ENCODE measurements around the gene SNW1.

SNW1 gene

GRCh38 chr14:77791225-77791600, 30.3 kb upstream of the SNW1 start:
- H3K9ac ChIP-seq (ENCODE audit: low read depth, low read length): no peak overlapping the region
- H3K4me1 ChIP-seq (ENCODE audit: insufficient read depth, low read length): no peaks in the 10 kb centered on the region
- H3K4me2 ChIP-seq (ENCODE audit: insufficient read depth, low read length): no peak overlapping the region
- H3K27me3 ChIP-seq (ENCODE audit: insufficient read depth, low read length, poor library complexity): peaks cover 3% of the 10 kb centered on the region
- no peaks in the 10 kb centered on the region for H3K9me3 ChIP-seq (ENCODE audit: insufficient read depth, low read length, severe bottlenecking)
- ATAC-seq (ENCODE audit: insufficient read depth, low read depth) (no peak), DNase-seq (no peak)
- H3K36me3 ChIP-seq (ENCODE audit: insufficient read depth, low read length): no peaks in the 10 kb centered on the region
- no peak overlapping the region for H3K4me3 ChIP-seq (ENCODE audit: low read depth in 1 of 2, low read length in 2 of 2)
- no peak overlapping the region for H3K27ac ChIP-seq (ENCODE audit: low read length)
- no peak overlapping the region for H2AFZ ChIP-seq (ENCODE audit: low read depth, low read length)
- H4K20me1 ChIP-seq (ENCODE audit: insufficient read depth, low read length): no peaks in the 10 kb centered on the region
- H3K79me2 ChIP-seq (ENCODE audit: insufficient read depth, low read length): no peaks in the 10 kb centered on the region
- TF ChIP-seq, protein P1, sequence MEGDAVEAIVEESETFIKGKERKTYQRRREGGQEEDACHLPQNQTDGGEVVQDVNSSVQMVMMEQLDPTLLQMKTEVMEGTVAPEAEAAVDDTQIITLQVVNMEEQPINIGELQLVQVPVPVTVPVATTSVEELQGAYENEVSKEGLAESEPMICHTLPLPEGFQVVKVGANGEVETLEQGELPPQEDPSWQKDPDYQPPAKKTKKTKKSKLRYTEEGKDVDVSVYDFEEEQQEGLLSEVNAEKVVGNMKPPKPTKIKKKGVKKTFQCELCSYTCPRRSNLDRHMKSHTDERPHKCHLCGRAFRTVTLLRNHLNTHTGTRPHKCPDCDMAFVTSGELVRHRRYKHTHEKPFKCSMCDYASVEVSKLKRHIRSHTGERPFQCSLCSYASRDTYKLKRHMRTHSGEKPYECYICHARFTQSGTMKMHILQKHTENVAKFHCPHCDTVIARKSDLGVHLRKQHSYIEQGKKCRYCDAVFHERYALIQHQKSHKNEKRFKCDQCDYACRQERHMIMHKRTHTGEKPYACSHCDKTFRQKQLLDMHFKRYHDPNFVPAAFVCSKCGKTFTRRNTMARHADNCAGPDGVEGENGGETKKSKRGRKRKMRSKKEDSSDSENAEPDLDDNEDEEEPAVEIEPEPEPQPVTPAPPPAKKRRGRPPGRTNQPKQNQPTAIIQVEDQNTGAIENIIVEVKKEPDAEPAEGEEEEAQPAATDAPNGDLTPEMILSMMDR (IDR thresholded peaks at IDR 0.05; ENCODE audit: borderline replicate concordance, extremely low read depth, low read length, poor library complexity, severe bottlenecking): no peak
- no peak for TF ChIP-seq EZH2 (IDR thresholded peaks at IDR 0.05; ENCODE audit: borderline replicate concordance, low read depth, low read length, severe bottlenecking)

GRCh38 chr14:77790566-77791224, 29.7 kb upstream of the SNW1 start:
- ATAC-seq (ENCODE audit: insufficient read depth, low read depth) (no peak), DNase-seq (no peak)
- H3K9ac ChIP-seq (ENCODE audit: low read depth, low read length): no peak overlapping the region
- TF ChIP-seq, protein P1 (IDR thresholded peaks at IDR 0.05; ENCODE audit: borderline replicate concordance, extremely low read depth, low read length, poor library complexity, severe bottlenecking): no peak
- TF ChIP-seq EZH2 (IDR thresholded peaks at IDR 0.05; ENCODE audit: borderline replicate concordance, low read depth, low read length, severe bottlenecking): no peak
- no peaks in the 10 kb centered on the region for H3K4me1 ChIP-seq (ENCODE audit: insufficient read depth, low read length)
- no peak overlapping the region for H3K27ac ChIP-seq (ENCODE audit: low read length)
- no peak overlapping the region for H3K4me2 ChIP-seq (ENCODE audit: insufficient read depth, low read length)
- H3K36me3 ChIP-seq (ENCODE audit: insufficient read depth, low read length): no peaks in the 10 kb centered on the region
- H4K20me1 ChIP-seq (ENCODE audit: insufficient read depth, low read length): no peaks in the 10 kb centered on the region
- H3K27me3 ChIP-seq (ENCODE audit: insufficient read depth, low read length, poor library complexity): peaks cover 3% of the 10 kb centered on the region
- H3K9me3 ChIP-seq (ENCODE audit: insufficient read depth, low read length, severe bottlenecking): no peaks in the 10 kb centered on the region
- no peaks in the 10 kb centered on the region for H3K79me2 ChIP-seq (ENCODE audit: insufficient read depth, low read length)
- H2AFZ ChIP-seq (ENCODE audit: low read depth, low read length): no peak overlapping the region
- no peak overlapping the region for H3K4me3 ChIP-seq (ENCODE audit: low read depth in 1 of 2, low read length in 2 of 2)

DNA sequence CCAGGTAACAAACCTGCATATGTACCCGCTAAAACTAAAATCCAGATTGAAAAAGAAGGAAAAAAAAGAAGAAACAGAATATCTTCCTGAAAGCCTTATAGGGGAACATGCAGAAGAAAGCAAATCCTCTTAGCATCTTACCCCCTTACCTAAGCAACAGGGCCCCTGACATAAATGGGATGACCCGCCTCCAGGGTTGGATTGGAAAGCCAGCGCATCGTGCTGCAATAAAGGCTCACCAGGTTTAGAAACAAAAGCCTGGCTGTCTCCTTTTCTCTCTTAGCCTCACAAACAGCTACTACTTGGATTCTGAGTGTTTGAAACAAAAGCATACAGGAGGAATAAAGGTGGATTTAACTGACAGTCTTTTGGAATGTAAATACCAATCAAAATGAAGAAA, 25.2 kb upstream of the SNW1 start:
- no peak overlapping the region for H3K9ac ChIP-seq (ENCODE audit: low read depth, low read length)
- no peak overlapping the region for H3K4me2 ChIP-seq (ENCODE audit: insufficient read depth, low read length)
- no peaks in the 10 kb centered on the region for H3K79me2 ChIP-seq (ENCODE audit: insufficient read depth, low read length)
- TF ChIP-seq, protein P1 (IDR thresholded peaks at IDR 0.05; ENCODE audit: borderline replicate concordance, extremely low read depth, low read length, poor library complexity, severe bottlenecking): no peak
- no peak for TF ChIP-seq EZH2 (IDR thresholded peaks at IDR 0.05; ENCODE audit: borderline replicate concordance, low read depth, low read length, severe bottlenecking)
- H3K4me3 ChIP-seq (ENCODE audit: low read depth in 1 of 2, low read length in 2 of 2): no peak overlapping the region
- ATAC-seq (ENCODE audit: insufficient read depth, low read depth) (no peak), DNase-seq (no peak)
- H3K4me1 ChIP-seq (ENCODE audit: insufficient read depth, low read length): no peaks in the 10 kb centered on the region
- H3K36me3 ChIP-seq (ENCODE audit: insufficient read depth, low read length): no peaks in the 10 kb centered on the region
- H2AFZ ChIP-seq (ENCODE audit: low read depth, low read length): no peak overlapping the region
- no peak overlapping the region for H3K27ac ChIP-seq (ENCODE audit: low read length)
- H3K27me3 ChIP-seq (ENCODE audit: insufficient read depth, low read length, poor library complexity): peaks cover 3% of the 10 kb centered on the region
- no peaks in the 10 kb centered on the region for H3K9me3 ChIP-seq (ENCODE audit: insufficient read depth, low read length, severe bottlenecking)
- H4K20me1 ChIP-seq (ENCODE audit: insufficient read depth, low read length): no peaks in the 10 kb centered on the region

All from DND-41 (cell line).